NT2/D1 (cell line): Measurements from ENCODE around the gene GNAL.

ENCODE experiments used
- SUZ12 ChIP-seq: IDR thresholded peaks from 2 replicates; pipeline ENCODE4 v1.6.1; 2011; ENCODE audit not compliant: insufficient read length, insufficient read depth; ENCODE audit errors: extremely low read depth
- YY1 ChIP-seq: IDR thresholded peaks from 2 replicates; pipeline ENCODE4 v1.6.1; 2011; ENCODE audit not compliant: insufficient read length, insufficient read depth

DNA sequence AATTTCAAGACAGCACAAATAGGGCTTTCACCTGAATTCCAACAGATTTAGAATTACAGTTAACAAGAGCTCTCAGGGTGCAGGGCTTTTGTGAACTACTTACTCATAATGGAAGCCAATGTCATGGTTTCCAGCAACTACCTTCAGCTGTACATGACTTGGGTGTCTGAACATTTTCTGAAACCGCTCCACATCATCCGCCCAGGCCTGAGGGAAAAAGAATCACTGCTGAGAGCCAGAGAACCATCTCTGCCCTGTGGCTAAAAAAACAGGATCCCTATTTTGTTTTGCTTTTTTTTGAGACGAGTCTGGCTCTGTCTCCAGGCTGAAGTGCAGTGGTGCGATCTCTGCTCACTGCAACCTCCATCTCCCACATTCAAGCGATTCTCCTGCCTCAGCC is 200.2 kb downstream of the GNAL start:
- TF ChIP-seq YY1 (no peak), SUZ12 (no peak)
